ENCODE results near the gene SMAGP.
"Not testable (repeated sequence)": the region's sequence is repeated elsewhere in the genome, so short reads cannot be mapped to it uniquely, and the experiment has no call there.

The SMAGP gene

GRCh38 chr12:51264297-51264696 is 5.9 kb downstream of the SMAGP start:
- no peak for TF ChIP-seq CTCF (IDR thresholded peaks at IDR 0.05; ENCODE audit: low read depth, low read length)
- H3K27ac ChIP-seq = no peak overlapping the region
- no peak overlapping the region for H3K4me3 ChIP-seq (ENCODE audit: low read depth, low read length)
- H3K27me3 ChIP-seq (ENCODE audit: insufficient read depth, low read depth, severe bottlenecking) = no peaks in the 10 kb centered on the region
- H3K9me3 ChIP-seq (ENCODE audit: severe bottlenecking) = no peaks in the 10 kb centered on the region
- DNase-seq = no peak
- no peaks in the 10 kb centered on the region for H3K36me3 ChIP-seq

GRCh38 chr12:51263341-51263740 is 6.9 kb downstream of the SMAGP start:
- Histone ChIP-seq H3K27ac (no peak overlapping the region), H3K27me3 (ENCODE audit: insufficient read depth, low read depth, severe bottlenecking) (no peaks in the 10 kb centered on the region), H3K4me3 (ENCODE audit: low read depth, low read length) (no peak overlapping the region), H3K9me3 (ENCODE audit: severe bottlenecking) (no peaks in the 10 kb centered on the region), H3K36me3 (no peaks in the 10 kb centered on the region)
- no peak for TF ChIP-seq CTCF (IDR thresholded peaks at IDR 0.05; ENCODE audit: low read depth, low read length)
- DNase-seq = no peak

- Histone ChIP-seq H3K27me3 (ENCODE audit: insufficient read depth, low read depth, severe bottlenecking) (no peaks in the 10 kb centered on the region), H3K9me3 (ENCODE audit: severe bottlenecking) (no peaks in the 10 kb centered on the region), H3K36me3 (no peaks in the 10 kb centered on the region), H3K27ac (no peak overlapping the region), H3K4me3 (ENCODE audit: low read depth, low read length) (no peak overlapping the region)
- peak; percentile 41 for TF ChIP-seq CTCF (IDR thresholded peaks at IDR 0.05; ENCODE audit: low read depth, low read length)
- DNase-seq = peak; percentile 34
Observed at GRCh38 chr12:51262758-51263177, 7.4 kb downstream of the SMAGP start.

- H3K36me3 ChIP-seq; H3K9me3 ChIP-seq (ENCODE audit: severe bottlenecking); H3K4me3 ChIP-seq (ENCODE audit: low read depth, low read length); H3K27me3 ChIP-seq (ENCODE audit: insufficient read depth, low read depth, severe bottlenecking); DNase-seq; H3K27ac ChIP-seq: not testable (repeated sequence)
Observed at GRCh38 chr12:51259600-51259999, 10.6 kb downstream of the SMAGP start.

DNA sequence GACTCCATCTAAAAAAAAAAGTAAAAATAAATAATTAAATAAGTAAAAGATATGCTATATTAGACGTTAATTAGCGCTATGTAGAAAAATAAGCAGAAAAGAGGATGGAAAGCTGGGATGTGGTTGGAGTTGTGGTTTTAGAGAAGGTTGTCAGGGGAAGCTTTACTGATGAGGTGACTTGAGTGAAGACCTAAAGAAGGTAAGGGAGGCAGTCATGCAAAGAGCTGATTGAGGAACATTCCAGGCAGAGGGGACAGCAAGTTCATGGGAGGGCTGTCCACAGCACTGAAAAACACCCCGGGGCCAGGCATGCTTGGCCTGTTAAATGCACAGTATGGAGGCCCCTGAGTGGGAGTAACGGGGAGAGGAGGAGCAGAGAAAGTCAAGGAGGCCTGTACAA is 15.7 kb downstream of the SMAGP start:
- Histone ChIP-seq H3K27me3 (ENCODE audit: insufficient read depth, low read depth, severe bottlenecking) (no peaks in the 10 kb centered on the region), H3K36me3 (no peaks in the 10 kb centered on the region), H3K4me3 (ENCODE audit: low read depth, low read length) (no peak overlapping the region), H3K9me3 (ENCODE audit: severe bottlenecking) (no peaks in the 10 kb centered on the region), H3K27ac (no peak overlapping the region)
- no peak for TF ChIP-seq CTCF (IDR thresholded peaks at IDR 0.05; ENCODE audit: low read depth, low read length)
- DNase-seq = no peak

- TF ChIP-seq CTCF (IDR thresholded peaks at IDR 0.05; ENCODE audit: low read depth, low read length) = no peak
- H3K4me3 ChIP-seq (ENCODE audit: low read depth, low read length) = no peak overlapping the region
- H3K36me3 ChIP-seq = no peaks in the 10 kb centered on the region
- no peak for DNase-seq
- H3K27ac ChIP-seq = no peak overlapping the region
- H3K9me3 ChIP-seq (ENCODE audit: severe bottlenecking) = no peaks in the 10 kb centered on the region
- H3K27me3 ChIP-seq (ENCODE audit: insufficient read depth, low read depth, severe bottlenecking) = no peaks in the 10 kb centered on the region
Observed at GRCh38 chr12:51253276-51253675, 16.9 kb downstream of the SMAGP start.

Measured in WERI-Rb-1 (cell line).